OCI-LY3 (cell line): ENCODE data around the gene CDK17.

Experiments used
- H2AFZ ChIP-seq: fragments of 200-600, 300-600 bp; shearing (Covaris generic); 2 replicates; pipeline ENCODE4 v1.6.0; 2014; ENCODE audit warnings: antibody characterized with exemption, low read depth, low read length
- H3K27ac ChIP-seq: fragments of 200-600, 300-600 bp; sonication (generic); 2 replicates; pipeline ENCODE4 v1.5.1; 2014; ENCODE audit warnings: mild to moderate bottlenecking, low read length, moderate library complexity, mixed read lengths
- H3K27me3 ChIP-seq: fragments of 200-600, 300-600 bp; sonication (generic); 2 replicates; pipeline ENCODE4 v1.6.1; 2014; ENCODE audit warnings: low read depth, low read length, mixed read lengths
- H3K36me3 ChIP-seq: fragments of 200-600, 300-600 bp; sonication (generic); replicated peaks from 2 replicates; pipeline ENCODE3; 2014; ENCODE audit warnings: low read depth, low read length, mixed read lengths
- H3K4me1 ChIP-seq: fragments of 300-600, 200-600 bp; sonication (generic); 2 replicates; pipeline ENCODE4 v1.6.1; 2014; ENCODE audit warnings: low read length, mixed read lengths
- H3K4me2 ChIP-seq: fragments of 200-600, 300-600 bp; sonication (generic); 2 replicates; pipeline ENCODE4 v1.6.1; 2014; ENCODE audit warnings: low read length, mixed read lengths
- H3K4me3 ChIP-seq: fragments of 300-600, 200-600 bp; sonication (generic); 2 replicates; pipeline ENCODE4 v1.5.1; 2014; ENCODE audit warnings: antibody characterized with exemption, mild to moderate bottlenecking, low read length, moderate library complexity
- H3K79me2 ChIP-seq: fragments of 300-600, 200-600 bp; shearing (Covaris generic); 2 replicates; pipeline ENCODE4 v1.6.1; 2014; ENCODE audit warnings: mild to moderate bottlenecking, low read length, mixed read lengths
- H3K9ac ChIP-seq: fragments of 300-600, 200-600 bp; shearing (Covaris generic); 2 replicates; pipeline ENCODE4 v1.6.0; 2014; ENCODE audit warnings: mild to moderate bottlenecking, low read length, moderate library complexity
- H3K9me3 ChIP-seq: fragments of 200-600, 300-600 bp; shearing (Covaris generic); 2 replicates; pipeline ENCODE4 v1.6.1; 2014; ENCODE audit warnings: low read length, mixed read lengths; ENCODE audit not compliant: insufficient read depth
- H4K20me1 ChIP-seq: fragments of 200-600, 300-600 bp; sonication (generic); 2 replicates; pipeline ENCODE4 v1.6.1; 2016; ENCODE audit warnings: low read length, mixed read lengths; ENCODE audit not compliant: insufficient read depth
- EZH2phosphoT487 ChIP-seq: fragments of 200-600 bp; shearing (Covaris generic); IDR thresholded peaks from 2 replicates; pipeline ENCODE4 v1.6.1; 2018; ENCODE audit warnings: antibody characterized with exemption, mixed run types, low read depth
- TF ChIP-seq, protein P1 (sequence below): fragments of 200-600, 300-600 bp; sonication (generic); IDR thresholded peaks from 2 replicates; pipeline ENCODE4 v1.5.1; 2014; ENCODE audit warnings: antibody characterized with exemption, low read length, low read depth

CDK17 gene

GRCh38 chr12:96368687-96369086, 31.6 kb downstream of the CDK17 start:
- H3K4me3 ChIP-seq = no peak overlapping the region
- no peak overlapping the region for H3K4me2 ChIP-seq
- H3K79me2 ChIP-seq = peaks cover 66% of the 10 kb centered on the region
- peaks cover 9% of the 10 kb centered on the region for H3K4me1 ChIP-seq
- no peak overlapping the region for H3K9ac ChIP-seq
- peaks cover 19% of the 10 kb centered on the region for H4K20me1 ChIP-seq
- no peak overlapping the region for H2AFZ ChIP-seq
- TF ChIP-seq, protein P1, sequence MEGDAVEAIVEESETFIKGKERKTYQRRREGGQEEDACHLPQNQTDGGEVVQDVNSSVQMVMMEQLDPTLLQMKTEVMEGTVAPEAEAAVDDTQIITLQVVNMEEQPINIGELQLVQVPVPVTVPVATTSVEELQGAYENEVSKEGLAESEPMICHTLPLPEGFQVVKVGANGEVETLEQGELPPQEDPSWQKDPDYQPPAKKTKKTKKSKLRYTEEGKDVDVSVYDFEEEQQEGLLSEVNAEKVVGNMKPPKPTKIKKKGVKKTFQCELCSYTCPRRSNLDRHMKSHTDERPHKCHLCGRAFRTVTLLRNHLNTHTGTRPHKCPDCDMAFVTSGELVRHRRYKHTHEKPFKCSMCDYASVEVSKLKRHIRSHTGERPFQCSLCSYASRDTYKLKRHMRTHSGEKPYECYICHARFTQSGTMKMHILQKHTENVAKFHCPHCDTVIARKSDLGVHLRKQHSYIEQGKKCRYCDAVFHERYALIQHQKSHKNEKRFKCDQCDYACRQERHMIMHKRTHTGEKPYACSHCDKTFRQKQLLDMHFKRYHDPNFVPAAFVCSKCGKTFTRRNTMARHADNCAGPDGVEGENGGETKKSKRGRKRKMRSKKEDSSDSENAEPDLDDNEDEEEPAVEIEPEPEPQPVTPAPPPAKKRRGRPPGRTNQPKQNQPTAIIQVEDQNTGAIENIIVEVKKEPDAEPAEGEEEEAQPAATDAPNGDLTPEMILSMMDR = no peak
- TF ChIP-seq EZH2phosphoT487 = no peak
- no peaks in the 10 kb centered on the region for H3K9me3 ChIP-seq
- H3K36me3 ChIP-seq = no peaks in the 10 kb centered on the region
- H3K27me3 ChIP-seq = no peaks in the 10 kb centered on the region
- no peak overlapping the region for H3K27ac ChIP-seq

DNA sequence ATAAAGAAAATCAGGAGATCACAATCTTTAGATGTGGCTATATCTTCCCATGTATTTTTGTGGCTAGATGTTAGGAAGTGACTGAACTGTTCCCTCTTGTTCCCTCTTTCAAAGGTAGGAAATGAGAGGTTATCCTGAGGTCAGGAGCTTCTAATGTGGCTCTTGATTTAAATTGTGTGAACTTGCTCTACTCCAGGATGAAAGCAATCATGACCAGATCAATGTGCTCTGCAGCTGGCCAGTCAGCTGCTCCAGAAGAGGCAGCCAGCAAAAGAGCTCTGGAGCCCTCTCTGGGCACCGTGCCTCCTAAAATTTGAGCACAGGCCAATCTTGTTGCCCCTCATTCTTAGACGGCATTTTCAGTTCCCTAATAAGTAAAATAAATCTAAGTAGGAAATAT, 32.0 kb downstream of the CDK17 start:
- Histone ChIP-seq H2AFZ (no peak overlapping the region), H3K4me2 (no peak overlapping the region), H3K27ac (no peak overlapping the region), H3K9me3 (no peaks in the 10 kb centered on the region), H3K36me3 (no peaks in the 10 kb centered on the region), H3K27me3 (no peaks in the 10 kb centered on the region), H3K4me1 (peaks cover 9% of the 10 kb centered on the region), H3K79me2 (peaks cover 64% of the 10 kb centered on the region), H3K9ac (no peak overlapping the region), H4K20me1 (peaks cover 19% of the 10 kb centered on the region), H3K4me3 (no peak overlapping the region)
- no peak for TF ChIP-seq EZH2phosphoT487
- TF ChIP-seq, protein P1 = no peak

- Histone ChIP-seq H3K36me3 (no peaks in the 10 kb centered on the region), H3K9ac (no peak overlapping the region), H3K27ac (no peak overlapping the region), H3K9me3 (no peaks in the 10 kb centered on the region), H3K27me3 (no peaks in the 10 kb centered on the region), H4K20me1 (peaks cover 20% of the 10 kb centered on the region), H3K4me1 (peaks cover 9% of the 10 kb centered on the region), H3K79me2 (peaks cover 64% of the 10 kb centered on the region), H2AFZ (no peak overlapping the region), H3K4me3 (no peak overlapping the region), H3K4me2 (no peak overlapping the region)
- TF ChIP-seq EZH2phosphoT487 = no peak
- TF ChIP-seq, protein P1 = no peak
Measured at GRCh38 chr12:96366381-96366654, 33.9 kb downstream of the CDK17 start.

DNA sequence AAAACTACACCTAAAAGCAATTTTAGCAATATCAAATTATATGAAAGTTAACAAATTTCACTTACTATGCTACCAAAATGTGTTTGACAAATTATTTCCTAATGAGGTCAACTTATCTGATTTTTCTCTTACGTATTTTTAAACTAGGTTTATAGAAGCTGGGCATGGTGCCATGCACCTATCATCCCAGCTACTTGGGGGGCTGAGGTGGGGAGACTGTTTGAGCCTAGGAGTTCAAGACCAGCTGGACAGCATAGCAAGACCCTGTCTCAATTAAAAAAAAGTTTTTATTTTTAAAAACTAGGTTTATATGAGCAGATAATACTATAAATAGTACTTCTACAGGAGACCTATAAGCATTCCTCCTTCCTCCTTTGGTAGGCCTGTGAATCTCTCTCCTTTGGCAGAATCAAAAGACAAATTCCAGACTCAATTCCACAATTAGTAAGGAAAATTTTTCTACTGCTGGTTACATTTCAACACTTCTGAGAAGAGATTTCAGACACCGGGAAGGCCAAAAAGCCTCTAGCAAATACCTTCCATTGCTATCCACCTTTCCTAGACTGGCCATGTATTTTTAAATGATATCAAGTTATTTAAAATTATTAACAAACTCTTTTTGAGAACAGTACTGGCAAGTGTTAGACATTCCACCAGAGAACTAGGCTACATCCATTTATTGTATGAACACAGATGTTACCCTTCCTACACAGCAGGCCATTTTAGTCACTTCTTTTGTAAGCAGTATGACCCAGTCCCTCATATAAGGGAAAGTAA, 34.4 kb downstream of the CDK17 start:
- Histone ChIP-seq H2AFZ (no peak overlapping the region), H3K27me3 (no peaks in the 10 kb centered on the region), H3K79me2 (peaks cover 69% of the 10 kb centered on the region), H3K27ac (no peak overlapping the region), H3K9me3 (no peaks in the 10 kb centered on the region), H4K20me1 (peaks cover 25% of the 10 kb centered on the region), H3K4me1 (peaks cover 10% of the 10 kb centered on the region), H3K36me3 (no peaks in the 10 kb centered on the region), H3K4me3 (no peak overlapping the region), H3K9ac (no peak overlapping the region), H3K4me2 (no peak overlapping the region)
- TF ChIP-seq, protein P1 = no peak
- no peak for TF ChIP-seq EZH2phosphoT487
